ENCODE results near the gene GOSR2.
"Not testable (repeated sequence)": the region's sequence is repeated elsewhere in the genome, so short reads cannot be mapped to it uniquely, and the experiment has no call there.

Gene GOSR2

GRCh38 chr17:46987927-46988326 lies 65.0 kb downstream of the GOSR2 start:
- not testable (repeated sequence) for DNase-seq (ENCODE audit: low read depth, low spot score)

DNA sequence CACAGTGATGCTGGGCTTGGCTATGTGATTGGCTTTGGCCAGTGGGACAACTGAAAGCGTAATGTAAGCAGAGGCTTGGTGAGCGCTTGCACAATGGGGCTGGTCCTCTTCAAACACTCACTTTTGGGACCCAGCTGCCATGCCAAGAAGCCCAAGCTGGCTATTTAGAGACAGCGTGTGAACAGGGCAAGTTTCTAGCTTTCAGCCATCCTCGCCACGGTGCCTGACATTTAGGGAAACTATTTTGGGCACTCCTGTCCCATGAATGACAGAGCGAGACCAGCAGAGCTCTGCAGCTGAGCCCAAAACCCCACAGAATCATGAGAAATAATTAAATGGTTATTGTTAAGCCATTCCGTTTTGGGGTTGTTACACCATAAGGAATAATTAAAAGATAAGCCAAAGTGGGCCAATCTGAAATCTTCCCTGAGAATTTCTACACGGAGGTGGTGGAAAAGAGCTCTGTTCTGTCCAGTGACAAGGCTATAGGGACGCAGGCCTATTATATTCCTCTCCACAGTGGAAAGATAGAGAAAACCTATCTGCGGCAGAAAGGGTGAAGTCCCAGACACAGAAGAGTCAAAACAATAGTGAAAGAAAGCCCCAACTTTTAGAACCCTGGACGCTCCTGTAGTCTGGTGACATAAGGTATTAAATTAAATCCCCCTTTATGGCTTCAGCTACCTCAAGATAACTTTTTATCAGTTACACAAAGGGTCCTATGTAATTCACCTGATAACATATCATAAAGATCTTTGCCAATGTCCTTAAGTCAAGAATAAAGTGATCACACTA lies 66.9 kb downstream of the GOSR2 start:
- DNase-seq (ENCODE audit: low read depth, low spot score): no peak

GRCh38 chr17:46991617-46992016 lies 68.7 kb downstream of the GOSR2 start:
- DNase-seq (ENCODE audit: low read depth, low spot score): no peak

Measured in activated naive CD8-positive, alpha-beta T cell treated with anti-CD3 and anti-CD28 coated beads, Interleukin-2, amount 50 U/mL, for 16 hours (primary cell).